Esophagus muscularis mucosa (tissue), 4 donors: Measurements from ENCODE around the gene CSRP1. TPM values are rescaled to one million over a fixed set of nuclear protein-coding genes. Genes with fewer than 3 reads are reported as not detected.

Experiments
- DNase-seq: peaks from one replicate; pipeline ENCODE4 v3.0.0-alpha.2; 2017; ENCODE audit errors: extremely low spot score
- H3K27ac ChIP-seq, 4 donors: fragments of 200-600 bp; sonication (generic); replicated peaks in 1 of 4; 1 replicate in 3 of 4; 2 replicates in 1 of 4; pipeline ENCODE4 v1.5.1; 2016 to 2019; ENCODE audit warnings: mild to moderate bottlenecking in 1 of 4
- H3K27me3 ChIP-seq, 4 donors: fragments of 200-600 bp; sonication (generic); one replicate each; pipeline versions ENCODE4 v1.5.1 to v1.6.0; 2016 to 2019
- H3K36me3 ChIP-seq, 4 donors: fragments of 200-600 bp; sonication (generic); one replicate each; pipeline ENCODE4 v1.5.1; 2016 to 2019
- H3K4me1 ChIP-seq, 4 donors: fragments of 200-600 bp; sonication (generic); one replicate each; pipeline ENCODE4 v1.5.1; 2016 to 2019
- H3K4me3 ChIP-seq, 4 donors: fragments of 200-600 bp; sonication (generic); 1 replicate in 2 of 4; 2 replicates in 2 of 4; pipeline ENCODE4 v1.5.1; 2016 to 2019; ENCODE audit warnings: mild to moderate bottlenecking in 4 of 4, moderate library complexity in 1 of 4
- H3K9me3 ChIP-seq, 4 donors: fragments of 200-600 bp; sonication (generic); 1 replicate in 3 of 4; 2 replicates in 1 of 4; pipeline ENCODE4 v1.5.1; 2016 to 2019
- CTCF ChIP-seq, 3 experiments: fragments of 200-600 bp in 2 of 3; fragments of 450-650 bp in 1 of 3; sonication (generic) in 2 of 3; IDR thresholded peaks; one replicate each; pipeline ENCODE4 v1.5.1; 2017 to 2019; ENCODE audit warnings: antibody characterized with exemption in 3 of 3, mild to moderate bottlenecking in 2 of 3, moderate library complexity in 1 of 3
- EP300 ChIP-seq: sonication (generic); formaldehyde crosslinking; IDR thresholded peaks from one replicate; pipeline ENCODE4 v1.6.1; 2017; ENCODE audit warnings: antibody characterized with exemption
- POLR2A ChIP-seq: fragments of 450-650 bp; IDR thresholded peaks from one replicate; pipeline ENCODE4 v1.6.1; 2017; ENCODE audit warnings: antibody characterized with exemption, moderate library complexity, mild to moderate bottlenecking, low read depth
- POLR2AphosphoS5 ChIP-seq, 2 donors: sonication (generic); formaldehyde crosslinking; IDR thresholded peaks; one replicate each; pipeline ENCODE4 v1.6.1; 2017; ENCODE audit warnings: antibody characterized with exemption in 2 of 2
- WGBS: methylation state at CpG from one replicate; pipeline ENCODE4 v1.1.5; 2018; 5-methylcytosine and 5-hydroxymethylcytosine counted together
- intact Hi-C: fragments of 100-400 bp; cut with DNase I; formaldehyde crosslinking; loops from one replicate; pipeline ENCODE4 v1.15.1; 2023
- total RNA-seq, 4 donors: library from RNA; depleted of rRNA; stranded (reverse); fragments of >200 nt; gene quantifications; one replicate each; pipeline versions ENCODE4 v1.1.0 to v1.2.1, GENCODE V29; 2016

CSRP1 gene
- total RNA-seq, 4 donors from 2014 or later = 3,645 to 7,984 (median 5,321) TPM

GRCh38 chr1:201487742-201488141, 19.2 kb downstream of the CSRP1 start:
- Histone ChIP-seq H3K4me1 (peaks cover 56 to 97% (median 92%) of the 10 kb centered on the region in 4 donors), H3K9me3 (no peaks in the 10 kb centered on the region), H3K27me3 (no peaks in the 10 kb centered on the region), H3K36me3 (peaks cover 68 to 94% (median 85%) of the 10 kb centered on the region in 4 donors), H3K27ac (peak overlapping the region; percentile 93 to 99 (median 97)), H3K4me3 (no peak overlapping the region)
- intact Hi-C loops = no loop called here
- TF ChIP-seq POLR2AphosphoS5 (IDR thresholded peaks at IDR 0.05) = peak; percentile 30 to 80
- no peak for TF ChIP-seq EP300
- WGBS = 44% methylated on average over 2 of the region's 2 CpGs
- DNase-seq = no peak

- Histone ChIP-seq H3K36me3 (peaks cover 68 to 84% (median 79%) of the 10 kb centered on the region in 4 donors), H3K4me3 (no peak overlapping the region), H3K27me3 (no peaks in the 10 kb centered on the region), H3K9me3 (no peaks in the 10 kb centered on the region), H3K27ac (peak overlapping the region; percentile 93 to 99 (median 97)), H3K4me1 (peaks cover 54 to 97% (median 92%) of the 10 kb centered on the region in 4 donors)
- 45% methylated on average over 3 of the region's 3 CpGs for WGBS
- TF ChIP-seq EP300 = no peak
- peak; percentile 25 to 72 for TF ChIP-seq POLR2AphosphoS5 (IDR thresholded peaks at IDR 0.05)
- DNase-seq = no peak
- intact Hi-C loops = no loop called here
These were observed 20.7 kb downstream of the CSRP1 start for GRCh38 chr1:201486187-201486586.

- H3K27ac ChIP-seq = peak overlapping the region; percentile 93 to 99 (median 97)
- H3K27me3 ChIP-seq = no peaks in the 10 kb centered on the region
- DNase-seq = no peak
- peaks cover 66 to 77% (median 74%) of the 10 kb centered on the region in 4 donors for H3K36me3 ChIP-seq
- peaks cover 54 to 97% (median 92%) of the 10 kb centered on the region in 4 donors for H3K4me1 ChIP-seq
- 84% methylated on average over 4 of the region's 4 CpGs for WGBS
- TF ChIP-seq POLR2AphosphoS5 (IDR thresholded peaks at IDR 0.05) = peak; percentile 4 to 77
- no peak for TF ChIP-seq CTCF (IDR thresholded peaks at IDR 0.05)
- TF ChIP-seq POLR2A = no peak
- TF ChIP-seq EP300 = no peak
- intact Hi-C loops = no loop called here
- no peak overlapping the region for H3K4me3 ChIP-seq
- no peaks in the 10 kb centered on the region for H3K9me3 ChIP-seq
These were observed 21.6 kb downstream of the CSRP1 start for GRCh38 chr1:201485184-201485774.

DNA sequence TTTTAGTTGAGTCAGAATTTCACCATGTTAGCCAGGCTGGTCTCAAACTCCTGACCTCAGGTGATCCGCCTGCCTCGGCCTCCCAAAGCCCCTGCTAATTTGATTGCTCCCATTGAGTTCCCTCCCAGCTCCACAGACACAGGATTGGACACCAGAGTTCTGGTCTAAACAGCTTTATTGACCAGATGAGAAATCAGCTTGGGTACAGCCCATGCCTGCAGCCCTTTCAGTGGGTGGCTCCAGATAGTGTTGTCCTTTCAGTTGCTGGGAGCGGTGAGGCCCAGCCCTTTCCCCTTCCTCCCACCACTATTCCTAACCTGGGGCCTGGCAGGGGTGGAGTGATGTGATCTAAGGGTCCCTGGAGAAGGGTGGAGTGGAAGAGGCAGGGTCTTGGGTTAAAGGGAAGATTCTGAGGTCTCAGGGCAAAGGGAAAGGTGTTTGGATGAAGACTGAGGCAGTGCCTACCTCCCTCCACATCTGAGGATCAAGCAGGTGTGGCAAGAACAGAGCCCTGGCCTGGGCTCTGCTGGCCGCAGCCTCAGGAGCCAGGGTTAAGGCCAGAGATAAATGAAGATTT, 23.5 kb downstream of the CSRP1 start:
- peaks cover 45 to 85% (median 77%) of the 10 kb centered on the region in 4 donors for H3K4me1 ChIP-seq
- H3K27me3 ChIP-seq = no peaks in the 10 kb centered on the region
- TF ChIP-seq POLR2A (no peak), POLR2AphosphoS5 (IDR thresholded peaks at IDR 0.05) (peak; percentile 40 to 71), CTCF (IDR thresholded peaks at IDR 0.05) (no peak)
- no peak for DNase-seq
- no peaks in the 10 kb centered on the region for H3K9me3 ChIP-seq
- intact Hi-C loops = no loop called here
- H3K27ac ChIP-seq = peak overlapping the region; percentile 93 to 99 (median 97)
- H3K4me3 ChIP-seq = no peak overlapping the region
- 80% methylated on average over 4 of the region's 4 CpGs for WGBS
- H3K36me3 ChIP-seq = peaks cover 49 to 59% (median 57%) of the 10 kb centered on the region in 4 donors

DNA sequence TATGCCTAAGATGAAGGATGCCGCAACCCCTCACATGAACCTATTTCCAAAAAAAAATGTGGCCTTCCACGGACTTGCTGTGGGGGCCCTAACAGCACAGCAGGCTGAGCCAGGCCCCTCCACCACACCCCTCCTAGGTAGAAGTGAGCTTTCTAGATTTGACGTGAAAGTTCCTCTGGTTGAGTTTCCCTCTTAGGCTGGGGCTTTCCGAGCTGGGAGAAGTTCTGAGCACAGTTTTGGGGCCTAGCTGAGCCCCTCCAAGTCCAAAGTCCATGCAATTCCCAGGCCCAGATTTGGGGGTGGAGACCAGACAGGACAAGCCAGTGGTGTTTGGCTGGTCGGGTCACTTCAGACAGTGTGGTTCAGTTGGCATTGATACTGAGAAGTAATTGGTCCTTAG, 24.2 kb downstream of the CSRP1 start:
- TF ChIP-seq EP300 = no peak
- peak in 1 of 2 donors; percentile 59 for TF ChIP-seq POLR2AphosphoS5 (IDR thresholded peaks at IDR 0.05)
- no peak for DNase-seq
- intact Hi-C loops = loop anchor here (1.0 kb wide), 1 partner anchor 31 kb away; no protein-coding TSS in a partner anchor
- Histone ChIP-seq H3K27me3 (no peaks in the 10 kb centered on the region), H3K4me3 (no peak overlapping the region), H3K36me3 (peaks cover 44 to 52% (median 50%) of the 10 kb centered on the region in 4 donors), H3K27ac (peak overlapping the region; percentile 93 to 99 (median 97)), H3K9me3 (no peaks in the 10 kb centered on the region), H3K4me1 (peaks cover 39 to 78% (median 70%) of the 10 kb centered on the region in 4 donors)
- WGBS = 83% methylated on average over 4 of the region's 5 CpGs

- Histone ChIP-seq H3K4me1 (peaks cover 36 to 69% (median 62%) of the 10 kb centered on the region in 4 donors), H3K4me3 (peak overlapping the region; percentile 36 to 55 (median 44)), H3K27me3 (no peaks in the 10 kb centered on the region), H3K36me3 (peaks cover 36 to 43% (median 42%) of the 10 kb centered on the region in 4 donors), H3K27ac (peak overlapping the region; percentile 93 to 99 (median 97)), H3K9me3 (no peaks in the 10 kb centered on the region)
- 26% methylated on average over 16 of the region's 35 CpGs for WGBS
- TF ChIP-seq POLR2A (no peak), CTCF (IDR thresholded peaks at IDR 0.05) (peak; percentile 89 to 92 (median 89)), POLR2AphosphoS5 (IDR thresholded peaks at IDR 0.05) (peak; percentile 68 to 74)
- intact Hi-C loops = loop anchor here (1.0 kb wide), 2 partner anchors 31 to 34 kb away; no protein-coding TSS in a partner anchor
- DNase-seq = peak; percentile 97
These were observed 25.0 kb downstream of the CSRP1 start for GRCh38 chr1:201481761-201482493.
